PC-3 (cell line): Measurements from ENCODE around the gene DDIAS. TPM values are rescaled to one million over a fixed set of nuclear protein-coding genes. Genes with fewer than 3 reads are reported as not detected.
A peak's percentile ranks its signal among the peaks of the same experiment; 100 is the strongest.

Experiments
- ATAC-seq: fragments of 200-7000 bp; cut with Tn5 transposase; 2 replicates; pipeline ENCODE4 v1.9.1; 2020; ENCODE audit warnings: mild to moderate bottlenecking, moderate library complexity
- BruUV-seq: library from RNA; stranded (reverse); fragments of 400-500 nt; replicated peaks from 2 replicates; lab custom pipeline; 2021; lab: Mats Ljungman, UMichigan
- CTCF ChIA-PET: fragments of 300-600 bp; sonication (Branson Sonifier 250); formaldehyde crosslinking; loops from one replicate; lab custom pipeline; 2022; ENCODE audit warnings: antibody characterized with exemption; lab: Charles Lee
- POLR2A ChIA-PET: fragments of 300-600 bp; sonication (Branson Sonifier 250); formaldehyde crosslinking; loops from one replicate; lab custom pipeline; 2022; ENCODE audit warnings: antibody characterized with exemption; ENCODE audit not compliant: unreplicated experiment; lab: Charles Lee
- DNase-seq: peaks from one replicate; pipeline ENCODE4 v3.0.0-alpha.2; 2015
- H2AFZ ChIP-seq: fragments of 300-600 bp; sonication (generic); 2 replicates; pipeline ENCODE4 v1.6.0; 2016; ENCODE audit warnings: antibody characterized with exemption, low read length
- H3F3A ChIP-seq: fragments of 300-600 bp; sonication (generic); one replicate; pipeline ENCODE4 v1.6.0; 2017; ENCODE audit warnings: antibody characterized with exemption, low read length, control low read depth, mild to moderate bottlenecking; ENCODE audit not compliant: unreplicated experiment
- H3K27ac ChIP-seq: fragments of 300-600 bp; sonication (generic); 2 replicates; pipeline ENCODE4 v1.5.1; 2016; ENCODE audit warnings: mild to moderate bottlenecking, low read length
- H3K27me3 ChIP-seq: fragments of 300-600 bp; sonication (generic); 2 replicates; pipeline ENCODE4 v1.6.1; 2016; ENCODE audit warnings: low read length, mixed read lengths
- H3K36me3 ChIP-seq: fragments of 300-600 bp; sonication (generic); 2 replicates; pipeline ENCODE4 v1.6.1; 2016; ENCODE audit warnings: low read depth, mixed run types, low read length, mixed read lengths
- H3K4me1 ChIP-seq: fragments of 300-600 bp; sonication (generic); 2 replicates; pipeline ENCODE4 v1.5.1; 2016; ENCODE audit warnings: low read length; ENCODE audit not compliant: insufficient read depth
- H3K4me2 ChIP-seq: fragments of 300-600 bp; sonication (generic); 2 replicates; pipeline ENCODE4 v1.6.0; 2016; ENCODE audit warnings: low read length
- H3K4me3 ChIP-seq: fragments of 300-600 bp; sonication (generic); 2 replicates; pipeline ENCODE4 v1.5.1; 2016; ENCODE audit warnings: mild to moderate bottlenecking, low read length, mixed read lengths
- H3K79me2 ChIP-seq: fragments of 300-600 bp; sonication (generic); 2 replicates; pipeline ENCODE4 v1.6.1; 2017; ENCODE audit warnings: low read length, mixed read lengths
- H3K9ac ChIP-seq: fragments of 300-600 bp; sonication (generic); 2 replicates; pipeline ENCODE4 v1.6.0; 2016; ENCODE audit warnings: mild to moderate bottlenecking, low read length
- H3K9me2 ChIP-seq: fragments of 300-600 bp; sonication (generic); replicated peaks from 2 replicates; pipeline ENCODE4 v1.6.1; 2016; ENCODE audit warnings: mixed run types, low read length, mixed read lengths
- H3K9me3 ChIP-seq: fragments of 300-600 bp; sonication (generic); 2 replicates; pipeline ENCODE4 v1.6.1; 2016; ENCODE audit warnings: low read length, mixed read lengths
- H4K20me1 ChIP-seq: fragments of 300-600 bp; sonication (generic); 2 replicates; pipeline ENCODE4 v1.6.1; 2016; ENCODE audit warnings: low read length, mixed read lengths
- CTCF ChIP-seq: fragments of 300-600 bp; sonication (generic); conservative IDR thresholded peaks from 2 replicates; pipeline ENCODE4 v1.5.1; 2017; ENCODE audit warnings: antibody characterized with exemption, low read depth, mild to moderate bottlenecking, low read length
- EZH2 ChIP-seq: fragments of 300-600 bp; sonication (generic); IDR thresholded peaks from one replicate; pipeline ENCODE4 v1.6.1; 2017; ENCODE audit warnings: antibody characterized with exemption, mild to moderate bottlenecking, low read length; ENCODE audit not compliant: unreplicated experiment
- EZH2phosphoT487 ChIP-seq: fragments of 300-600 bp; sonication (generic); IDR thresholded peaks from 2 replicates; pipeline ENCODE4 v1.6.1; 2018; ENCODE audit warnings: mild to moderate bottlenecking, antibody characterized with exemption, low read length, borderline replicate concordance
- intact Hi-C: fragments of 100-400 bp; cut with micrococcal nuclease; formaldehyde crosslinking; loops from 2 replicates; pipeline ENCODE4 v1.9.0; 2023
- total RNA-seq: library from RNA; depleted of rRNA; stranded (reverse); fragments of >200 nt; gene quantifications from 2 replicates; pipeline ENCODE4 v1.2.3, GENCODE V29; 2014

DDIAS gene
- total RNA-seq, 1 experiment from 2014 or later = 24.9 TPM

DNA sequence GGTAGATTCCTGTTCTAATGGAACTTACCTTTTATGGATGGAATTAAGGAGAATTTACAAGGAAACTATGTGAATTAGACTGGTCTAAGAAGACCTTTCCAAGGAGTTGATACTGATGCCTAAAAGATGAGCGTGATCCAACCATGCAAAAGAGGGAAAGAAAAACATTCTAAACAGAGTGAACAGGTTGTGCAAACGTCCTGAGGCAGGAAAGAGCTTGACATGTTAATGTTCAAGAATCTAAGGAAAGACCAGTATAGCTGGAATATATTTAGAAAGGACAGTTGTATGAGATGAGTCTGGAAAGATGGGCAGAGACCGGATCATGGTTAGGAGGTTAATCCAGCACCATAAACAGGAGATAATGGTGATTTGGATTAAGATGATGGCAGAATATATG, 1.3 kb downstream of the DDIAS start:
- 0 out of 2 replicates have a peak, but pooled peaks cover 3% of the 10 kb centered on the region for H4K20me1 ChIP-seq
- peak overlapping the region; percentile 93 for H3K4me2 ChIP-seq
- no peaks in the 10 kb centered on the region for H3K9me3 ChIP-seq
- H3K36me3 ChIP-seq = no peaks in the 10 kb centered on the region
- H3F3A ChIP-seq = no peaks in the 10 kb centered on the region
- DNase-seq (no peak), ATAC-seq (no peak)
- H3K27ac ChIP-seq = no peak overlapping the region
- H2AFZ ChIP-seq = no peak overlapping the region
- H3K4me1 ChIP-seq = peaks cover 27% of the 10 kb centered on the region
- no peaks in the 10 kb centered on the region for H3K9me2 ChIP-seq
- CTCF ChIA-PET = no interaction called here
- peak overlapping the region; percentile 83 for H3K4me3 ChIP-seq
- POLR2A ChIA-PET = no interaction called here
- BruUV-seq = no TSS peak
- H3K79me2 ChIP-seq = peaks cover 75% of the 10 kb centered on the region
- no peak overlapping the region for H3K9ac ChIP-seq
- H3K27me3 ChIP-seq = no peaks in the 10 kb centered on the region
- no peak for TF ChIP-seq EZH2phosphoT487
- no peak for TF ChIP-seq CTCF
- TF ChIP-seq EZH2 = no peak
- intact Hi-C loops = no loop called here

DNA sequence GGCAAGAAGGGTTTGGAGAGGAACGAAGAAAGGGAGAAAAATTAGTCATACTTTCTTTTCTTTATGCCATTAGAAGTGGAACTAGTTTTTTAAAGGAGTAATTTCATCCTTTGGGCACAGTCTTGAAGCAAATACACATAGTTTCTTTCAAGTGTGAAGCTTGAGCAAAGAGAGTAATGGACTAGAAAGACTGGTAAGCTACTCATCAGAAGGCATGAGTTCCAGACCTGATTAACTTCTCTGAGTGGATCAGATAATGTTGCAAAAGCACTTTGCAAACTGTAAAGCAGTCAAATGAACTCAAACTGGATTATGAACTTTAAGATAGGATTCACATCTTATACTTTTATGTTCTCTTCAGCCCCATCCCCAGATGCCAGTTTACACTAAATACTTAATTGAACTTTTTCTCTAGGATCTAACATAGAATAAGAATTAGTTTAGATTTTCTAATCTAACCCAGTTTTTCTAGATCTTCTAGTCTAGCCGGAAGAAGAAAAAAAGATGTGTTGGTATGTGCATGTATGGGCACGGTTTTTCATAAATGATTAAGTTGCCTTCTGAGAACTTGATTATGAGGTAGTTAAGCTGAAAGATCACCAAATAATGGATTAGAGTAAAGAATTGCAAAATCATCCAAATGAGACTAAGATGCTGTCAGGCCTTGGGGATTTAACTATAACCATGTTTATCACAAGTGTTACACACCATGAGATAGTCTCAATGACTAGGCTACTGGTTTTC, 2.5 kb downstream of the DDIAS start:
- BruUV-seq = no TSS peak
- Histone ChIP-seq H3K79me2 (peaks cover 78% of the 10 kb centered on the region), H3K4me3 (no peak overlapping the region), H3K27ac (no peak overlapping the region), H3K9me3 (no peaks in the 10 kb centered on the region), H3K4me2 (peak overlapping the region; percentile 93), H4K20me1 (0 out of 2 replicates have a peak, but pooled peaks cover 3% of the 10 kb centered on the region), H3K36me3 (no peaks in the 10 kb centered on the region), H3K9me2 (no peaks in the 10 kb centered on the region), H2AFZ (no peak overlapping the region), H3K27me3 (no peaks in the 10 kb centered on the region), H3F3A (no peaks in the 10 kb centered on the region), H3K4me1 (peaks cover 25% of the 10 kb centered on the region), H3K9ac (no peak overlapping the region)
- no peak for ATAC-seq
- intact Hi-C loops = no loop called here
- DNase-seq = no peak
- POLR2A ChIA-PET = no interaction called here
- no peak for TF ChIP-seq EZH2
- TF ChIP-seq EZH2phosphoT487 = no peak
- no peak for TF ChIP-seq CTCF
- CTCF ChIA-PET = no interaction called here

DNA sequence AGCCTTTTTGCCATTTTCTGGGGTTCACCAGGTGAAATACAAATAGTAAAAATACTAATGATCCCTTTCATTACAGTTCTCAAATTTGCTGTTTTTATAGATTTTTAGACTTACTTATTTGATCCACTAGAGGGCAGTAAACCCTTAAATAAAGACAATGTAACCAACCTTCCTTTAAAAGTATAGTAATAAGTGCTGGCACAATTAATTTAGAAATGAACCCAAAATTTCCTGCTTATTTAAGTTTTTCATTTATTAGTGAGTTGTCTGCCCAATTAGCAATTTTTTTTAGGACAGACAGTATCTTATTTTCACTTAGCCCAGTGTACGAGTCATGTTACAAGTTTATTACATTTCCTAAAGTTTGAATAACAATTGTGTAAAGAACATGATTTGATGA, 4.7 kb downstream of the DDIAS start:
- Histone ChIP-seq H3K36me3 (peaks cover 4% of the 10 kb centered on the region), H3K27ac (no peak overlapping the region), H3K27me3 (no peaks in the 10 kb centered on the region), H3K9ac (no peak overlapping the region), H4K20me1 (0 out of 2 replicates have a peak, but pooled peaks cover 3% of the 10 kb centered on the region), H3K9me2 (no peaks in the 10 kb centered on the region), H3K4me2 (no peak overlapping the region), H3K4me3 (no peak overlapping the region), H3K4me1 (peaks cover 18% of the 10 kb centered on the region), H3F3A (no peaks in the 10 kb centered on the region), H3K9me3 (peaks cover 1% of the 10 kb centered on the region; the same call in 1 of the 2 replicates), H2AFZ (no peak overlapping the region), H3K79me2 (peaks cover 87% of the 10 kb centered on the region)
- TF ChIP-seq EZH2 (no peak), CTCF (peak; percentile 89)
- no TSS peak for BruUV-seq
- peak; percentile 64 for DNase-seq
- POLR2A ChIA-PET = no interaction called here
- ATAC-seq = no peak
- CTCF ChIA-PET = interaction anchor here (0.5 kb wide), 1 partner anchor 1634 kb away, joined by 5 read pairs; no protein-coding TSS in a partner anchor
- intact Hi-C loops = loop anchor here (1.0 to 5.0 kb wide), 5 partner anchors 21 to 344 kb away; partner anchors contain the start of gene RAB30
